SK-N-SH (cell line): ENCODE data around the gene MINDY4. TPM values are rescaled to one million over a fixed set of nuclear protein-coding genes. Genes with fewer than 3 reads are reported as not detected.

Experiments
- CTCF ChIA-PET: fragments of 300-600, 350-600 bp; formaldehyde crosslinking; extraction: SDS; loops from one replicate; lab custom pipeline; 2021; lab: Yijun Ruan, JAX
- POLR2A ChIA-PET: fragments of 350-600 bp; sonication (Branson Sonifier 250); formaldehyde crosslinking; extraction: SDS; loops from one replicate; lab custom pipeline; 2020; ENCODE audit warnings: antibody characterized with exemption, inconsistent platforms; lab: Yijun Ruan, JAX
- DNase-seq: peaks from one replicate; pipeline ENCODE4 v3.0.0; 2012
- H2AFZ ChIP-seq: fragments of 200-600 bp; sonication (generic); 2 replicates; pipeline ENCODE4 v1.8.1; 2016; ENCODE audit warnings: antibody characterized with exemption, mild to moderate bottlenecking, low read depth
- H3F3A ChIP-seq: fragments of 200-600 bp; sonication (generic); replicated peaks from 2 replicates; pipeline ENCODE3; 2016; ENCODE audit warnings: antibody characterized with exemption, mild to moderate bottlenecking; ENCODE audit not compliant: insufficient read depth
- H3K27ac ChIP-seq, 2 experiments: fragments of 200-500 bp in 1 of 2; fragments of 200-600 bp in 1 of 2; sonication (Bioruptor generic) in 1 of 2; sonication (generic), shearing (Covaris generic) in 1 of 2; 2 replicates each; pipeline versions ENCODE4 v1.5.1 to v1.6.1; 2014 to 2016; ENCODE audit warnings: low read depth in 2 of 2, inconsistent platforms in 1 of 2, low read length in 1 of 2, mild to moderate bottlenecking in 1 of 2, mixed read lengths in 1 of 2
- H3K27me3 ChIP-seq: fragments of 200-600 bp; sonication (generic), shearing (Covaris generic); 2 replicates; pipeline ENCODE4 v1.6.1; 2016; ENCODE audit warnings: mixed run types; ENCODE audit not compliant: insufficient read depth
- H3K36me3 ChIP-seq, 2 experiments: fragments of 200-500 bp in 1 of 2; fragments of 200-600 bp in 1 of 2; sonication (Bioruptor generic) in 1 of 2; sonication (generic) in 1 of 2; replicated peaks in 1 of 2; 2 replicates each; pipeline versions ENCODE3 to v1.5.1; 2014 to 2016; ENCODE audit warnings: low read length in 1 of 2, mild to moderate bottlenecking in 1 of 2; ENCODE audit not compliant: insufficient read depth in 2 of 2, control insufficient read depth in 1 of 2
- H3K4me1 ChIP-seq, 2 experiments: fragments of 200-500 bp in 1 of 2; fragments of 200-600 bp in 1 of 2; sonication (Bioruptor generic) in 1 of 2; sonication (generic), shearing (Covaris generic) in 1 of 2; 2 replicates each; pipeline versions ENCODE4 v1.5.1 to v1.6.1; 2014 to 2016; ENCODE audit warnings: low read depth in 1 of 2, low read length in 1 of 2, mixed run types in 1 of 2; ENCODE audit not compliant: insufficient read depth in 2 of 2, control insufficient read depth in 1 of 2
- H3K4me2 ChIP-seq: fragments of 200-600 bp; sonication (generic), shearing (Covaris generic); 2 replicates; pipeline ENCODE4 v1.6.1; 2017; ENCODE audit warnings: mixed run types
- H3K4me3 ChIP-seq, 2 experiments: fragments of 200-500 bp in 1 of 2; fragments of 200-600 bp in 1 of 2; sonication (Bioruptor generic) in 1 of 2; sonication (generic), shearing (Covaris generic) in 1 of 2; 2 replicates each; pipeline versions ENCODE4 v1.5.1 to v1.8.1; 2014 to 2016; ENCODE audit warnings: low read depth in 2 of 2, inconsistent platforms in 1 of 2, low read length in 1 of 2, mild to moderate bottlenecking in 1 of 2, mixed read lengths in 1 of 2, moderate library complexity in 1 of 2
- H3K79me2 ChIP-seq: fragments of 200-600 bp; sonication (generic); 2 replicates; pipeline ENCODE4 v1.8.1; 2017; ENCODE audit warnings: mild to moderate bottlenecking; ENCODE audit not compliant: insufficient read depth
- H3K9ac ChIP-seq: fragments of 200-600 bp; sonication (generic); 2 replicates; pipeline ENCODE4 v1.6.1; 2017; ENCODE audit warnings: mixed run types
- H3K9me2 ChIP-seq: fragments of 200-600 bp; sonication (generic); 2 replicates; pipeline ENCODE4 v1.6.1; 2017; ENCODE audit warnings: mixed run types
- H3K9me3 ChIP-seq: fragments of 200-600 bp; sonication (generic); 2 replicates; pipeline ENCODE4 v1.6.1; 2017; ENCODE audit warnings: mixed run types, mild to moderate bottlenecking, moderate library complexity
- H4K20me1 ChIP-seq: fragments of 200-600 bp; sonication (generic); 2 replicates; pipeline ENCODE4 v1.6.1; 2017; ENCODE audit warnings: mild to moderate bottlenecking, mixed run types; ENCODE audit not compliant: insufficient read depth
- EP300 ChIP-seq, 2 experiments: IDR thresholded peaks; 2 replicates each; pipeline versions ENCODE4 v1.4.0 to v1.6.1; 2012; ENCODE audit warnings: borderline replicate concordance in 1 of 2, low read depth in 1 of 2, low read length in 1 of 2
- EZH2phosphoT487 ChIP-seq: fragments of 200-600 bp; sonication (generic); IDR thresholded peaks from 2 replicates; pipeline ENCODE4 v1.6.1; 2017; ENCODE audit warnings: low read depth, mixed run types, mild to moderate bottlenecking, antibody characterized with exemption, moderate library complexity, borderline replicate concordance
- FOSL2 ChIP-seq: IDR thresholded peaks from 2 replicates; pipeline ENCODE4 v1.4.0; 2012; ENCODE audit warnings: low read depth, mild to moderate bottlenecking, moderate library complexity, borderline replicate concordance
- FOXJ3 ChIP-seq: sonication (generic); formaldehyde crosslinking; IDR thresholded peaks from 2 replicates; pipeline ENCODE4 v1.5.1; 2020; ENCODE audit warnings: mild to moderate bottlenecking, missing genetic modification reagents
- GABPA ChIP-seq: IDR thresholded peaks from 2 replicates; pipeline ENCODE4 v1.4.0; 2012; ENCODE audit warnings: low read depth, mild to moderate bottlenecking
- PBX3 ChIP-seq: IDR thresholded peaks from 2 replicates; pipeline ENCODE4; 2012
- POLR2AphosphoS5 ChIP-seq: IDR thresholded peaks from 2 replicates; pipeline ENCODE4 v1.6.1; 2012; ENCODE audit warnings: low read depth, low read length
- RCOR1 ChIP-seq: fragments of 150-350 bp; IDR thresholded peaks from 2 replicates; pipeline ENCODE4 v1.6.1; 2017; ENCODE audit warnings: antibody characterized with exemption, low read length
- REST ChIP-seq: IDR thresholded peaks from 2 replicates; pipeline ENCODE4 v1.6.1; 2012; ENCODE audit warnings: mild to moderate bottlenecking, low read depth, low read length, moderate library complexity
- RXRA ChIP-seq: IDR thresholded peaks from 2 replicates; pipeline ENCODE4 v1.4.0; 2012; ENCODE audit warnings: low read depth, mild to moderate bottlenecking, borderline replicate concordance
- TEAD4 ChIP-seq: IDR thresholded peaks from 2 replicates; pipeline ENCODE4 v1.4.0; 2012; ENCODE audit warnings: mild to moderate bottlenecking, borderline replicate concordance; ENCODE audit not compliant: insufficient read depth
- USF1 ChIP-seq: IDR thresholded peaks from 2 replicates; pipeline ENCODE4 v1.4.0; 2012; ENCODE audit warnings: low read depth, borderline replicate concordance
- WGBS: methylation state at CpG from one replicate; pipeline ENCODE4 v1.1.6; 2017; ENCODE audit warnings: low lambda C conversion rate; 5-methylcytosine and 5-hydroxymethylcytosine counted together
- polyA plus RNA-seq, 3 experiments: library from polyadenylated mRNA; depleted of rRNA; stranded (reverse); fragments of >200 nt; gene quantifications; 2 replicates each; pipeline ENCODE4 v1.2.3, GENCODE V29; 2012

The MINDY4 gene
- polyA plus RNA-seq, 1 of the 3 experiments (the other 2 are of a cell fraction): 1.8 TPM

GRCh38 chr7:30899066-30899465, 127.8 kb downstream of the MINDY4 start (continued):
- no peak for TF ChIP-seq USF1

- WGBS: 81% methylated on average over 6 of the region's 6 CpGs
- ChIA-PET POLR2A (interaction anchor here (0.9 to 1.3 kb wide), 2 partner anchors 10 to 29 kb away, joined by 3 read pairs; no protein-coding TSS in a partner anchor), CTCF (interaction anchor here (0.8 to 6.5 kb wide), 4 partner anchors 12 to 39 kb away, joined by 3 to 25 read pairs (median 6); no protein-coding TSS in a partner anchor)
- H3K9me3 ChIP-seq: no peaks in the 10 kb centered on the region
- H3K36me3 ChIP-seq: no peaks in the 10 kb centered on the region
- H3K4me3 ChIP-seq: no peak overlapping the region
- H4K20me1 ChIP-seq: no peaks in the 10 kb centered on the region
- H3K27me3 ChIP-seq: no peaks in the 10 kb centered on the region
- H2AFZ ChIP-seq: no peak overlapping the region
- no peaks in the 10 kb centered on the region for H3K9me2 ChIP-seq
- TF ChIP-seq REST: no peak
- no peaks in the 10 kb centered on the region for H3K79me2 ChIP-seq
- H3K9ac ChIP-seq: no peak overlapping the region
- DNase-seq: no peak
- no peak overlapping the region for H3K27ac ChIP-seq
- H3K4me1 ChIP-seq: peaks cover 0 to 17% of the 10 kb centered on the region in 2 experiments; a peak in 1 of 4 replicates
- H3F3A ChIP-seq: no peaks in the 10 kb centered on the region
- H3K4me2 ChIP-seq: no peak overlapping the region
Observed at GRCh38 chr7:30899630-30900029, 128.4 kb downstream of the MINDY4 start.

GRCh38 chr7:30900053-30900452, 128.8 kb downstream of the MINDY4 start:
- Histone ChIP-seq H3K4me3 (no peak overlapping the region), H3K79me2 (no peaks in the 10 kb centered on the region), H3K9me2 (no peaks in the 10 kb centered on the region), H3F3A (no peaks in the 10 kb centered on the region), H4K20me1 (no peaks in the 10 kb centered on the region), H3K9ac (no peak overlapping the region), H2AFZ (no peak overlapping the region), H3K4me2 (no peak overlapping the region), H3K36me3 (no peaks in the 10 kb centered on the region), H3K4me1 (peaks cover 0 to 21% of the 10 kb centered on the region in 2 experiments; a peak in 1 of 4 replicates), H3K27me3 (no peaks in the 10 kb centered on the region), H3K27ac (no peak overlapping the region), H3K9me3 (no peaks in the 10 kb centered on the region)
- ChIA-PET POLR2A (no interaction called here), CTCF (interaction anchor here (1.0 to 1.6 kb wide), 2 partner anchors 12 to 38 kb away, joined by 3 to 6 read pairs; no protein-coding TSS in a partner anchor)
- DNase-seq: no peak
- WGBS: 78% methylated on average over 9 of the region's 9 CpGs
- TF ChIP-seq REST (no peak), TEAD4 (no peak), RCOR1 (no peak), FOXJ3 (CRISPR knock-in tag) (no peak), USF1 (no peak), FOSL2 (no peak), GABPA (no peak), EZH2phosphoT487 (no peak), PBX3 (no peak), EP300 (IDR thresholded peaks at IDR 0.05; ENCODE audit: borderline replicate concordance in 1 of 2, low read depth in 1 of 2, low read length in 1 of 2) (no peak), POLR2AphosphoS5 (no peak), RXRA (no peak)
